SIG-M5 (cell line): Measurements from ENCODE around the gene STXBP5L.
"Not testable (repeated sequence)": the region's sequence is repeated elsewhere in the genome, so short reads cannot be mapped to it uniquely, and the experiment has no call there.

Experiments
- DNase-seq: peaks from one replicate; lab custom pipeline; 2025; lab: John Stamatoyannopoulos, UW

STXBP5L gene

GRCh38 chr3:120908030-120908794 is at the start of gene STXBP5L:
Gene STXBP5L, plus strand, starts transcription at chr3:120908205. Its CDS starts 1,374 bp downstream, at chr3:120909579.
- DNase-seq: no peak

- DNase-seq: no peak
These were observed 49.5 kb upstream of the STXBP5L start for GRCh38 chr3:120858521-120858920.

GRCh38 chr3:120864541-120864940 is 43.5 kb upstream of the STXBP5L start:
- no peak for DNase-seq

GRCh38 chr3:120875507-120875906 is 32.5 kb upstream of the STXBP5L start:
- no peak for DNase-seq

GRCh38 chr3:120875989-120876388 is 32.0 kb upstream of the STXBP5L start:
- no peak for DNase-seq

- no peak for DNase-seq
These were observed 28.6 kb upstream of the STXBP5L start for GRCh38 chr3:120879411-120879810.

GRCh38 chr3:120892921-120893320 is 15.1 kb upstream of the STXBP5L start:
- no peak for DNase-seq

GRCh38 chr3:120894316-120895057 is 13.5 kb upstream of the STXBP5L start:
- DNase-seq: no peak

- DNase-seq: not testable (repeated sequence)
These were observed 6.3 kb upstream of the STXBP5L start for GRCh38 chr3:120901716-120902115.

- no peak for DNase-seq
These were observed 4.8 kb upstream of the STXBP5L start for GRCh38 chr3:120903221-120903620.

GRCh38 chr3:120907659-120908029 is 361 bp upstream of the STXBP5L start:
- DNase-seq: no peak

- no peak for DNase-seq
These were observed 993 bp downstream of the STXBP5L start for GRCh38 chr3:120908795-120909601.

- DNase-seq: no peak
These were observed 1.5 kb downstream of the STXBP5L start for GRCh38 chr3:120909602-120909878.

- DNase-seq: no peak
These were observed 18.1 kb downstream of the STXBP5L start for GRCh38 chr3:120926146-120926545.

- DNase-seq: no peak
These were observed 21.0 kb downstream of the STXBP5L start for GRCh38 chr3:120928991-120929390.

GRCh38 chr3:120931593-120931992 is 23.6 kb downstream of the STXBP5L start:
- no peak for DNase-seq

GRCh38 chr3:120956143-120956542 is 48.1 kb downstream of the STXBP5L start:
- DNase-seq: no peak

- DNase-seq: no peak
These were observed 74.8 kb downstream of the STXBP5L start for GRCh38 chr3:120982608-120983320.

GRCh38 chr3:120983321-120983665 is 75.3 kb downstream of the STXBP5L start:
- no peak for DNase-seq

- no peak for DNase-seq
These were observed 75.8 kb downstream of the STXBP5L start for GRCh38 chr3:120983841-120984240.

- no peak for DNase-seq
These were observed 77.2 kb downstream of the STXBP5L start for GRCh38 chr3:120985242-120985641.

GRCh38 chr3:120988994-120989393 is 81.0 kb downstream of the STXBP5L start:
- no peak for DNase-seq
